Measurements from ENCODE around the gene NUP210.

Gene NUP210

GRCh38 chr3:13323822-13324221 lies 96.3 kb downstream of the NUP210 start:
- Histone ChIP-seq H3K9me3 (ENCODE audit: insufficient read depth, low read length, severe bottlenecking) (no peaks in the 10 kb centered on the region), H3K36me3 (ENCODE audit: insufficient read depth, low read length) (peaks cover 97% of the 10 kb centered on the region), H4K20me1 (ENCODE audit: insufficient read depth, low read length) (peaks cover 11% of the 10 kb centered on the region; the same call in 1 of the 2 replicates), H3K4me1 (ENCODE audit: insufficient read depth, low read length) (no peaks in the 10 kb centered on the region), H3K4me2 (ENCODE audit: insufficient read depth, low read length) (no peak overlapping the region), H3K27ac (ENCODE audit: low read length) (peak overlapping the region; percentile 22; the same call in 1 of the 2 replicates), H3K27me3 (ENCODE audit: insufficient read depth, low read length, poor library complexity) (no peaks in the 10 kb centered on the region), H2AFZ (ENCODE audit: low read depth, low read length) (no peak overlapping the region), H3K79me2 (ENCODE audit: insufficient read depth, low read length) (no peaks in the 10 kb centered on the region), H3K9ac (ENCODE audit: low read depth, low read length) (no peak overlapping the region), H3K4me3 (ENCODE audit: low read depth in 1 of 2, low read length in 2 of 2) (no peak overlapping the region)
- TF ChIP-seq CTCF (IDR thresholded peaks at IDR 0.05; ENCODE audit: borderline replicate concordance, extremely low read depth, low read length, poor library complexity, severe bottlenecking) (no peak), EZH2 (IDR thresholded peaks at IDR 0.05; ENCODE audit: borderline replicate concordance, low read depth, low read length, severe bottlenecking) (no peak)
- ATAC-seq (ENCODE audit: insufficient read depth, low read depth), result peak; percentile 32
- peak; percentile 22 for DNase-seq

- H3K9me3 ChIP-seq (ENCODE audit: insufficient read depth, low read length, severe bottlenecking), result no peaks in the 10 kb centered on the region
- no peak overlapping the region for H3K4me3 ChIP-seq (ENCODE audit: low read depth in 1 of 2, low read length in 2 of 2)
- no peak overlapping the region for H2AFZ ChIP-seq (ENCODE audit: low read depth, low read length)
- H3K27ac ChIP-seq (ENCODE audit: low read length), result no peak overlapping the region
- H3K79me2 ChIP-seq (ENCODE audit: insufficient read depth, low read length), result no peaks in the 10 kb centered on the region
- H3K27me3 ChIP-seq (ENCODE audit: insufficient read depth, low read length, poor library complexity), result no peaks in the 10 kb centered on the region
- H3K4me1 ChIP-seq (ENCODE audit: insufficient read depth, low read length), result no peaks in the 10 kb centered on the region
- ATAC-seq (ENCODE audit: insufficient read depth, low read depth), result no peak
- peak; percentile 14 for TF ChIP-seq CTCF (IDR thresholded peaks at IDR 0.05; ENCODE audit: borderline replicate concordance, extremely low read depth, low read length, poor library complexity, severe bottlenecking)
- no peak for TF ChIP-seq EZH2 (IDR thresholded peaks at IDR 0.05; ENCODE audit: borderline replicate concordance, low read depth, low read length, severe bottlenecking)
- DNase-seq, result no peak
- H3K36me3 ChIP-seq (ENCODE audit: insufficient read depth, low read length), result peaks cover 97% of the 10 kb centered on the region
- H4K20me1 ChIP-seq (ENCODE audit: insufficient read depth, low read length), result peaks cover 11% of the 10 kb centered on the region; the same call in 1 of the 2 replicates
- H3K4me2 ChIP-seq (ENCODE audit: insufficient read depth, low read length), result no peak overlapping the region
- H3K9ac ChIP-seq (ENCODE audit: low read depth, low read length), result no peak overlapping the region
These were observed 97.8 kb downstream of the NUP210 start for GRCh38 chr3:13322324-13322723.

GRCh38 chr3:13319564-13320220 lies 100.4 kb downstream of the NUP210 start:
- H3K9me3 ChIP-seq (ENCODE audit: insufficient read depth, low read length, severe bottlenecking), result no peaks in the 10 kb centered on the region

More at GRCh38 chr3:13319564-13320220, 100.4 kb downstream of the NUP210 start:
- Histone ChIP-seq H3K4me1 (ENCODE audit: insufficient read depth, low read length) (no peaks in the 10 kb centered on the region), H2AFZ (ENCODE audit: low read depth, low read length) (no peak overlapping the region), H3K27ac (ENCODE audit: low read length) (no peak overlapping the region), H3K9ac (ENCODE audit: low read depth, low read length) (no peak overlapping the region), H3K4me2 (ENCODE audit: insufficient read depth, low read length) (no peak overlapping the region), H3K27me3 (ENCODE audit: insufficient read depth, low read length, poor library complexity) (no peaks in the 10 kb centered on the region), H4K20me1 (ENCODE audit: insufficient read depth, low read length) (peaks cover 8% of the 10 kb centered on the region; the same call in 1 of the 2 replicates), H3K36me3 (ENCODE audit: insufficient read depth, low read length) (peaks cover 96% of the 10 kb centered on the region), H3K4me3 (ENCODE audit: low read depth in 1 of 2, low read length in 2 of 2) (no peak overlapping the region), H3K79me2 (ENCODE audit: insufficient read depth, low read length) (no peaks in the 10 kb centered on the region)
- TF ChIP-seq CTCF (IDR thresholded peaks at IDR 0.05; ENCODE audit: borderline replicate concordance, extremely low read depth, low read length, poor library complexity, severe bottlenecking) (no peak), EZH2 (IDR thresholded peaks at IDR 0.05; ENCODE audit: borderline replicate concordance, low read depth, low read length, severe bottlenecking) (no peak)
- no peak for ATAC-seq (ENCODE audit: insufficient read depth, low read depth)
- no peak for DNase-seq
